HG03558 (cell line): ENCODE measurements around the gene RASA4.
"Not testable (repeated sequence)": the region's sequence is repeated elsewhere in the genome, so short reads cannot be mapped to it uniquely, and the experiment has no call there.

Source experiments
- ATAC-seq: cut with Tn5 transposase; IDR thresholded peaks from one replicate; pipeline ENCODE4 v1.9.1; 2021; ENCODE audit warnings: moderate number of reproducible peaks; ENCODE audit not compliant: unreplicated experiment; ENCODE audit errors: extremely low read depth

Gene RASA4

GRCh38 chr7:102609734-102610133 lies 6.8 kb downstream of the RASA4 start:
- ATAC-seq, result not testable (repeated sequence)

GRCh38 chr7:102606848-102607247 lies 9.7 kb downstream of the RASA4 start:
- ATAC-seq, result not testable (repeated sequence)

- not testable (repeated sequence) for ATAC-seq
Measured at GRCh38 chr7:102604431-102605145, 12.0 kb downstream of the RASA4 start.

- ATAC-seq, result not testable (repeated sequence)
Measured at GRCh38 chr7:102602317-102602716, 14.2 kb downstream of the RASA4 start.

GRCh38 chr7:102599699-102600098 lies 16.9 kb downstream of the RASA4 start:
- ATAC-seq, result not testable (repeated sequence)

GRCh38 chr7:102596036-102596435 lies 20.5 kb downstream of the RASA4 start:
- not testable (repeated sequence) for ATAC-seq

GRCh38 chr7:102593637-102594334 lies 22.8 kb downstream of the RASA4 start:
- ATAC-seq, result peak; percentile 46

GRCh38 chr7:102592477-102593019 lies 24.0 kb downstream of the RASA4 start:
- ATAC-seq, result peak; percentile 47

- ATAC-seq, result not testable (repeated sequence)
Measured at GRCh38 chr7:102589857-102590256, 26.7 kb downstream of the RASA4 start.

- ATAC-seq, result not testable (repeated sequence)
Measured at GRCh38 chr7:102583495-102583894, 33.1 kb downstream of the RASA4 start.

GRCh38 chr7:102581722-102582121 lies 34.8 kb downstream of the RASA4 start:
- not testable (repeated sequence) for ATAC-seq

- ATAC-seq, result not testable (repeated sequence)
Measured at GRCh38 chr7:102578486-102578885, 38.1 kb downstream of the RASA4 start.

GRCh38 chr7:102577315-102578240 lies 39.0 kb downstream of the RASA4 start:
- ATAC-seq, result not testable (repeated sequence)

- ATAC-seq, result not testable (repeated sequence)
Measured at GRCh38 chr7:102576363-102576762, 40.2 kb downstream of the RASA4 start.

GRCh38 chr7:102574607-102575006 lies 41.9 kb downstream of the RASA4 start:
- ATAC-seq, result not testable (repeated sequence)

- peak; percentile 77 for ATAC-seq
Measured at GRCh38 chr7:102572261-102573239, 44.0 kb downstream of the RASA4 start, which contains the start of gene POLR2J3. Gene POLR2J3, minus strand, starts transcription at chr7:102572583. Its CDS starts 62 bp downstream, at chr7:102572521.

GRCh38 chr7:102568620-102569019 lies 47.9 kb downstream of the RASA4 start:
- ATAC-seq, result not testable (repeated sequence)

GRCh38 chr7:102550808-102551422 lies 65.6 kb downstream of the RASA4 start, which contains the start of gene SPDYE2:
Gene SPDYE2, plus strand, starts transcription at chr7:102551226. Its CDS starts 2,030 bp downstream, at chr7:102553256.
- ATAC-seq, result not testable (repeated sequence)
